NCI-H82 (cell line): ENCODE data around the gene TYW3.

Experiments used
- DNase-seq: peaks from one replicate; lab custom pipeline; 2025; lab: John Stamatoyannopoulos, UW

Gene TYW3

GRCh38 chr1:74732960-74733603 is at the start of gene TYW3, which contains the start of gene CRYZ:
Gene TYW3, plus strand, starts transcription at chr1:74733152. Its CDS starts 93 bp downstream, at chr1:74733245.
Gene CRYZ, minus strand, starts transcription at chr1:74733050. Its CDS starts 8,229 bp downstream, at chr1:74724821.
- DNase-seq: peak; percentile 94

- DNase-seq: no peak
Measured at GRCh38 chr1:74683656-74684055, 49.3 kb upstream of the TYW3 start.

GRCh38 chr1:74684301-74684700 is 48.7 kb upstream of the TYW3 start:
- no peak for DNase-seq

- DNase-seq: peak; percentile 80
Measured at GRCh38 chr1:74686928-74687327, 46.0 kb upstream of the TYW3 start.

- peak; percentile 81 for DNase-seq
Measured at GRCh38 chr1:74689621-74690363, 43.2 kb upstream of the TYW3 start.

GRCh38 chr1:74690364-74690696 is 42.6 kb upstream of the TYW3 start:
- no peak for DNase-seq

- no peak for DNase-seq
Measured at GRCh38 chr1:74690909-74691308, 42.0 kb upstream of the TYW3 start.

- DNase-seq: no peak
Measured at GRCh38 chr1:74693473-74693872, 39.5 kb upstream of the TYW3 start.

GRCh38 chr1:74697832-74698231 is 35.1 kb upstream of the TYW3 start:
- no peak for DNase-seq

- DNase-seq: no peak
Measured at GRCh38 chr1:74699331-74699730, 33.6 kb upstream of the TYW3 start.

GRCh38 chr1:74703386-74704182 is 29.4 kb upstream of the TYW3 start:
- no peak for DNase-seq

GRCh38 chr1:74712881-74713280 is 20.1 kb upstream of the TYW3 start:
- no peak for DNase-seq

- no peak for DNase-seq
Measured at GRCh38 chr1:74713849-74714248, 19.1 kb upstream of the TYW3 start.

GRCh38 chr1:74714429-74715235 is 18.3 kb upstream of the TYW3 start:
- DNase-seq: no peak

GRCh38 chr1:74715236-74715502 is 17.8 kb upstream of the TYW3 start:
- no peak for DNase-seq

GRCh38 chr1:74715806-74716205 is 17.1 kb upstream of the TYW3 start:
- no peak for DNase-seq

GRCh38 chr1:74716822-74717221 is 16.1 kb upstream of the TYW3 start:
- no peak for DNase-seq

- DNase-seq: no peak
Measured at GRCh38 chr1:74717626-74718025, 15.3 kb upstream of the TYW3 start.

GRCh38 chr1:74726063-74726462 is 6.9 kb upstream of the TYW3 start:
- DNase-seq: no peak

GRCh38 chr1:74728736-74729135 is 4.2 kb upstream of the TYW3 start:
- DNase-seq: no peak

GRCh38 chr1:74729741-74730478 is 3.0 kb upstream of the TYW3 start:
- peak; percentile 38 for DNase-seq
